Measurements from ENCODE around the gene PLCB1.

PLCB1 gene

DNA sequence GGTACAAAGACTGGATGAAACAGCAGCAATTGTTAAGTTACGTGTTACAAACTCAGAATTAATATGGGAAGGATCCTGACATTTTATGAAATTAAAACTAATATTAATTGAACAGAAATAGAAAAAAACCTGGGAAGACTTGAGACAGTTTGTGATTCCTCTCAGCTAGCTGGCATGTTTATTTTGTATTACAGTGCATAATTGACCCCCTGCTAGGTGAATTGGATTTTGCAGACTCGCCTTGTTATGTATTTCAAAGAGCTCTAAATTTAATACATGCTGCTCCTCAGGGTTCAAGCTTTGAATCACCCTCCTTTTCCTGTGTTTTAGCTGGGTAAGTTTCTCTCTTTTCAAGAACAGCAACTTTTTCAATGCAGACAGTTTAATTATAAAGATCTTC lies 339.4 kb downstream of the PLCB1 start:
- Histone ChIP-seq H3K9me3 (ENCODE audit: severe bottlenecking) (no peaks in the 10 kb centered on the region), H3K36me3 (no peaks in the 10 kb centered on the region), H3K27ac (no peak overlapping the region), H3K27me3 (ENCODE audit: insufficient read depth, low read depth, severe bottlenecking) (no peaks in the 10 kb centered on the region), H3K4me3 (ENCODE audit: low read depth, low read length) (no peak overlapping the region)
- TF ChIP-seq, protein P1, sequence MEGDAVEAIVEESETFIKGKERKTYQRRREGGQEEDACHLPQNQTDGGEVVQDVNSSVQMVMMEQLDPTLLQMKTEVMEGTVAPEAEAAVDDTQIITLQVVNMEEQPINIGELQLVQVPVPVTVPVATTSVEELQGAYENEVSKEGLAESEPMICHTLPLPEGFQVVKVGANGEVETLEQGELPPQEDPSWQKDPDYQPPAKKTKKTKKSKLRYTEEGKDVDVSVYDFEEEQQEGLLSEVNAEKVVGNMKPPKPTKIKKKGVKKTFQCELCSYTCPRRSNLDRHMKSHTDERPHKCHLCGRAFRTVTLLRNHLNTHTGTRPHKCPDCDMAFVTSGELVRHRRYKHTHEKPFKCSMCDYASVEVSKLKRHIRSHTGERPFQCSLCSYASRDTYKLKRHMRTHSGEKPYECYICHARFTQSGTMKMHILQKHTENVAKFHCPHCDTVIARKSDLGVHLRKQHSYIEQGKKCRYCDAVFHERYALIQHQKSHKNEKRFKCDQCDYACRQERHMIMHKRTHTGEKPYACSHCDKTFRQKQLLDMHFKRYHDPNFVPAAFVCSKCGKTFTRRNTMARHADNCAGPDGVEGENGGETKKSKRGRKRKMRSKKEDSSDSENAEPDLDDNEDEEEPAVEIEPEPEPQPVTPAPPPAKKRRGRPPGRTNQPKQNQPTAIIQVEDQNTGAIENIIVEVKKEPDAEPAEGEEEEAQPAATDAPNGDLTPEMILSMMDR (IDR thresholded peaks at IDR 0.05; ENCODE audit: low read depth, low read length) = no peak
- DNase-seq = no peak

DNA sequence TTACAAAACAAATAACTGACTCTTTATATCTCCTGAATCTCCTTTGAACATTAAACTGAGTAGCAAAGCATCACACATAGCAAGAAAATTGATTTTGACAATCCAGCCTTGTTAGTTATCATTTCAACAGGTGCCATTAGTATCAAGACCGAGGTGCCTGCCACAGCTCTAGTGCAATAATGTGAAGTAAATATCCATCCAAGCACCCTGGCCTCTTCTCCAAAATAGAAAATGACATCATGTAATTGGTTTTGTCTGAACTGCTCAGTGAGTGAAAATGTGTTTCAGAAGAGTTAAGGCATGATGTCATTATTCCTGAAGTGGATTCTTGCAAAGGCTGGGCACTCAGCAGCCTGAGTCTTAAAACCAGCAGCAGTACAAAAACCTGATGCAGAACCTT lies 341.4 kb downstream of the PLCB1 start:
- TF ChIP-seq, protein P1 (IDR thresholded peaks at IDR 0.05; ENCODE audit: low read depth, low read length) = no peak
- Histone ChIP-seq H3K36me3 (no peaks in the 10 kb centered on the region), H3K4me3 (ENCODE audit: low read depth, low read length) (no peak overlapping the region), H3K9me3 (ENCODE audit: severe bottlenecking) (no peaks in the 10 kb centered on the region), H3K27ac (no peak overlapping the region), H3K27me3 (ENCODE audit: insufficient read depth, low read depth, severe bottlenecking) (no peaks in the 10 kb centered on the region)
- no peak for DNase-seq

DNA sequence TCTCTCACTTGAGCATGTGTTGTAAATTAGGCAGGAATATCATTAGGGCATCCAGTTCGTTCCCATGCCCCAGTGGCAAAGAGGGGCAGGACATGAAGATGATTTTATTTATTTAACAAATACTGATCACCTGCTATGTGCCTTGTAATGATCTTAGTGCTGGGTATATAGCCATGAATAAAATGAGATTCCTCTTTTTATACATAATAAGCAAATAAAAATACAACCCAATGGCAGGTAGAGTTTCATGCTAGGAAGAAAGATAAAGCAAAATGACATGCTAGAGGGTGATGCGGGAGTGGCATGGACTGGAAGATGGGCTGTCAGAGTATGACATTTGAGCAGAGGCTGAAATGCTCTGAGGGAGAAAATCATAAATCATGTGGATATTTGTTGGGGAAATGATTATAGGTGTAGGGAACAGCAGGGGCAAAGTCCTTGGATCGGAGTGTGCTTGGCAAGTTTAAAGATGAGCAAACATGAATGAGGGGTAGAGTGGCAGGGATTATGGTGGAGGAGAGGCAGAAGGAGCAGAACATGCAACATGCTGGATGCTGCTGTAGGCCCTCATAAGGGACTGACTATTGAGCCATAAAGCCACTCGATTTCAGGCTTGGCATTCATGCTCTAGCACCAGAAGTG lies 342.1 kb downstream of the PLCB1 start:
- Histone ChIP-seq H3K27ac (no peak overlapping the region), H3K36me3 (no peaks in the 10 kb centered on the region), H3K4me3 (ENCODE audit: low read depth, low read length) (no peak overlapping the region), H3K9me3 (ENCODE audit: severe bottlenecking) (no peaks in the 10 kb centered on the region), H3K27me3 (ENCODE audit: insufficient read depth, low read depth, severe bottlenecking) (no peaks in the 10 kb centered on the region)
- TF ChIP-seq, protein P1 (IDR thresholded peaks at IDR 0.05; ENCODE audit: low read depth, low read length) = no peak
- DNase-seq = no peak

DNA sequence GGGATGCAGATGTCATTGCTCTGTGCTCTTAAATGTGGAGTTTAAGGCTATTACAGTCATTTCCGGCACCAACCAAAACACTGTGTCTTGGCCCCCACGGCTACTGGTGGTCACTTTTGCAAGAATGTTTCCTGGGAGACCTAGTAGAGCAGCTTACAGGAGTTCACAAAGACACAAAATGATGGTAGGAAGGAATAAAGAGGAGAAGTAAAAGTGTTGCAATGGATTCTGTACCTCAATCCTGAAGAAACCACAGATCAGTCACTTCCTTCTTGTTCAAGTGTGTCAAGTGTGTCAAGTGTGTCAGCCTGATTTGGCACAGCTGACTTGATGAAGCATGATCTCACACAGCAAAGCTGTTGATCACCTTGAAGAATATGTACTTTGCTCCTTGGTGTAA lies 344.0 kb downstream of the PLCB1 start:
- no peak for DNase-seq

DNA sequence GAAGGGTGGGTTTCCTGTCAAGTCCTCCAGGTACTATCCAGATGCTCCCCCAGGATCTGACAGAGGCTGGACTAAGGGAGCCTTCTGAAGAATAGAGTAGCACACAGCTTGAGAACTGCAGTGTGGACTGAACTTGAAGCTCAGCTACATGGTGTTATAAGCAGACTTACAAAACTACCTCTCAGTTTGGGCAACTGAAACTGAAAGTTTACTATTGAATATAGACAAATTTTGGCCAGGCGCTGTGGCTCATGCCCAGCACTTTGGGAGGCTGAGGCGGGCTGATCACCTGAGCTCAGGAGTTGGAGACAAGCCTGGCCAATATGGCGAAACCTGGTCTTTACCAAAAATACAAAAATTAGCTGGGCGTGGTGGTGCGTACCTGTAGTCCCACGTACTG lies 348.5 kb downstream of the PLCB1 start:
- H3K4me3 ChIP-seq (ENCODE audit: low read depth, low read length) = no peak overlapping the region
- TF ChIP-seq, protein P1 (IDR thresholded peaks at IDR 0.05; ENCODE audit: low read depth, low read length) = no peak
- no peaks in the 10 kb centered on the region for H3K36me3 ChIP-seq
- no peaks in the 10 kb centered on the region for H3K9me3 ChIP-seq (ENCODE audit: severe bottlenecking)
- H3K27ac ChIP-seq = no peak overlapping the region
- DNase-seq = no peak
- H3K27me3 ChIP-seq (ENCODE audit: insufficient read depth, low read depth, severe bottlenecking) = no peaks in the 10 kb centered on the region

More for the DNA sequence above, 344.0 kb downstream of the PLCB1 start:
- H3K27me3 ChIP-seq (ENCODE audit: insufficient read depth, low read depth, severe bottlenecking) = no peaks in the 10 kb centered on the region
- H3K9me3 ChIP-seq (ENCODE audit: severe bottlenecking) = no peaks in the 10 kb centered on the region
- no peaks in the 10 kb centered on the region for H3K36me3 ChIP-seq
- TF ChIP-seq, protein P1 (IDR thresholded peaks at IDR 0.05; ENCODE audit: low read depth, low read length) = no peak
- no peak overlapping the region for H3K4me3 ChIP-seq (ENCODE audit: low read depth, low read length)
- H3K27ac ChIP-seq = no peak overlapping the region

DNA sequence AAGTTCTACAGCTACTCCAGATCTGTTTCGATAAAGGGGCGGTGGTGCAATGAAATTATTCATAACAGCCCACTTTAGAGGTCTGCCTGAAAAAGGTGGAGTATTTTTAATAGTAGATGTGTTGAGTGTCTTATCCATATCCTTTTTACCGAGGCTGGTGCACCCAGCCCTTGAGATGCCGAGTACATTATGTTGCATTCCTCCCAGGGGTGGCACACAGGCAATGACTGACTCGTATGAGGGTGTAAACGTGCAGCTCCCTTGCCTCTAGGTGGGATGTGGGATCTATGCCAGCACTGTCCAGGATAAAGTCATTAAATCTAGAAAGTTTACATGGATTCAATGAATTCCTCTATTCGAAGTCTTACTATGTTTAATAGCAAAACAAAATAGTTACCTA lies 355.6 kb downstream of the PLCB1 start:
- no peaks in the 10 kb centered on the region for H3K36me3 ChIP-seq
- TF ChIP-seq, protein P1 (IDR thresholded peaks at IDR 0.05; ENCODE audit: low read depth, low read length) = no peak
- no peak for DNase-seq
- H3K27me3 ChIP-seq (ENCODE audit: insufficient read depth, low read depth, severe bottlenecking) = no peaks in the 10 kb centered on the region
- H3K27ac ChIP-seq = no peak overlapping the region
- H3K9me3 ChIP-seq (ENCODE audit: severe bottlenecking) = no peaks in the 10 kb centered on the region
- H3K4me3 ChIP-seq (ENCODE audit: low read depth, low read length) = no peak overlapping the region
